ENCODE measurements around the gene C18orf32.

C18orf32 gene

DNA sequence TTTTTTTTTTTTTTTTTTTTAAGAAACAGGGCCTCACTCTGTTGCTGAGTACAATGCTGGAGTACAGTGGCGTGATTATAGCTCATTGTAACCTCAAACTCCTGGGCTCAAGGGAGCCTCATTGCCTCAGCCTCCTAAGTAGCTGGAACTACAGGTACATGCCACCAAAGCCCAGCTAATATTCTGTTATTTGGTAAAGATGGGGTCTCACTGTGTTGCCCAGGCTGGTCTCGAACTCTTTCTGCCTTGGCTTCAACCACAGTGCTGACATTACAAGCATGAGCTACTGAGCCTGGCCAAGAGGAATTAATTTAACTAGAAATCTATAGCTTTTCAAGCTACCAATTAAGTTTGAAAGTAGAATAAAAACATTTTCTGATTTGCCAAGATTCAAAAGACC lies 54.4 kb downstream of the C18orf32 start:
- no peak overlapping the region for H3K4me3 ChIP-seq
- no peak for DNase-seq (ENCODE audit: low read depth, low spot score)
- H3K36me3 ChIP-seq (ENCODE audit: insufficient read depth, low read length) = no peaks in the 10 kb centered on the region; the same call in 1 of the 2 replicates
- no peak overlapping the region for H3K9ac ChIP-seq (ENCODE audit: insufficient read length)
- H3K27ac ChIP-seq = no peak overlapping the region
- H3K9me3 ChIP-seq (ENCODE audit: low read depth, low read length) = no peaks in the 10 kb centered on the region
- TF ChIP-seq FOXP2 (optimal IDR thresholded peaks at IDR 0.05; ENCODE audit: control extremely low read depth, extremely low read length, insufficient read depth) = no peak
- TF ChIP-seq EZH2 (IDR thresholded peaks at IDR 0.05) = no peak
- no peak for TF ChIP-seq POLR2AphosphoS5 (IDR thresholded peaks at IDR 0.05; ENCODE audit: borderline replicate concordance, low read depth, low read length)

DNA sequence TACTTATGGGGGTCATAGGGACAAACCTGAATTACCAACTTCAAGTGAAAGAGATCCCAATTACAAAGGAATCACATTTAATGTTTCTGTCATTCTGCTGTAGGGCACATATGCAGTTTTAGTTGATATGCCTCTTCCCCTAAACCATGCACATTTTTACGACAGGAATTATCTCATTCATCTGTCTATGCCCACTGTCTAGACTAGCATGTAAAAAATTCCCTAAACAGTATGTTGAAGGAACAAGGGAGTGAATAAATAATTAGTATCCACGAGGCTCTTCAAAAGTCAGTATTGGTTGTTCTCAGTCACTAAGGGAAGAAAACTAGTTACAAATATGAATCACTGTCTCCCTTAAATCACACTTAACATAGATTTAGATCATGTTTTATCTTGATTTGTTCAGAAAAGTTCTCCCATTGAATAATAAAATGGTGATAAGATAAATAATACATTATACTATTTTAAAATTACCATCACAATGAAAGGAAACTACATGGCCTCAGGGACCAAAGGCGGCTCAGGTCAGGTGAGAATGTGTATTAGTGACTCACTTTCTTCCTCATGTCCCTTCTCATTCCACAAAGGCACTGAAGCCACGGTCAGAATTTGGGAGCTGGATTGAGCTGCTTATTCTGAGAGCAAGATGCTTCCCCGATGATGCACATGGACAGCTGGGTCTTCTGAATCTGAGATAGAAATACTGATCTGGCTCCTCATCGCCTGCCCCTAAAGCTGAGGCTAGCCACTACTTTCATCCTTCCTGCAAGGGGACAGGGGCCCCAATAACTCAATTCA lies 55.7 kb downstream of the C18orf32 start:
- H3K9me3 ChIP-seq (ENCODE audit: low read depth, low read length) = no peaks in the 10 kb centered on the region
- TF ChIP-seq EZH2 (IDR thresholded peaks at IDR 0.05) (no peak), POLR2AphosphoS5 (IDR thresholded peaks at IDR 0.05; ENCODE audit: borderline replicate concordance, low read depth, low read length) (no peak), FOXP2 (optimal IDR thresholded peaks at IDR 0.05; ENCODE audit: control extremely low read depth, extremely low read length, insufficient read depth) (no peak)
- no peaks in the 10 kb centered on the region; the same call in 1 of the 2 replicates for H3K36me3 ChIP-seq (ENCODE audit: insufficient read depth, low read length)
- no peak overlapping the region for H3K4me3 ChIP-seq
- H3K27ac ChIP-seq = no peak overlapping the region
- no peak overlapping the region for H3K9ac ChIP-seq (ENCODE audit: insufficient read length)
- peak; percentile 30 for DNase-seq (ENCODE audit: low read depth, low spot score)

All from SK-N-MC (cell line).